IMR-90 (cell line): Measurements from ENCODE around the gene PIK3CB. TPM values are rescaled to one million over a fixed set of nuclear protein-coding genes. Genes with fewer than 3 reads are reported as not detected.

ENCODE experiments used
- ATAC-seq: fragments of 200-7000 bp; cut with Tn5 transposase; 2 replicates; pipeline ENCODE4 v1.9.1; 2020; ENCODE audit warnings: low read depth, mild to moderate bottlenecking, moderate library complexity
- BruUV-seq: library from RNA; stranded (reverse); fragments of 400-500 nt; replicated peaks from 2 replicates; lab custom pipeline; 2021; lab: Mats Ljungman, UMichigan
- CTCF ChIA-PET: fragments of 300-600 bp; formaldehyde crosslinking; extraction: SDS; loops from one replicate; lab custom pipeline; 2021; ENCODE audit warnings: antibody characterized with exemption; lab: Yijun Ruan, JAX
- POLR2A ChIA-PET: fragments of 300-600 bp; sonication (Branson Sonifier 250); formaldehyde crosslinking; loops from one replicate; lab custom pipeline; 2022; ENCODE audit warnings: antibody characterized with exemption; ENCODE audit not compliant: unreplicated experiment; lab: Charles Lee
- DNase-seq: peaks from one replicate; pipeline ENCODE4 v3.0.0; 2013
- H2AFZ ChIP-seq: replicated peaks from 2 replicates; pipeline ENCODE3; 2013; ENCODE audit warnings: low read length, mild to moderate bottlenecking; ENCODE audit not compliant: poor library complexity
- H2AK5ac ChIP-seq: 2 replicates; pipeline ENCODE4 v1.6.1; 2013; ENCODE audit warnings: low read depth, low read length, inconsistent platforms
- H2AK9ac ChIP-seq: replicated peaks from 2 replicates; pipeline ENCODE3; 2013; ENCODE audit warnings: mild to moderate bottlenecking, low read depth, low read length, moderate library complexity; ENCODE audit not compliant: poor library complexity
- H2BK120ac ChIP-seq: 2 replicates; pipeline ENCODE4 v1.6.1; 2013; ENCODE audit warnings: low read depth, low read length, inconsistent platforms
- H2BK15ac ChIP-seq: 3 replicates; pipeline ENCODE4 v1.6.1; 2013; ENCODE audit warnings: low read depth, low read length, inconsistent platforms
- H2BK20ac ChIP-seq: 2 replicates; pipeline ENCODE4 v1.6.1; 2013; ENCODE audit warnings: low read depth, mild to moderate bottlenecking, inconsistent platforms, low read length, moderate library complexity
- H2BK5ac ChIP-seq: 2 replicates; pipeline ENCODE4 v1.6.1; 2013; ENCODE audit warnings: mild to moderate bottlenecking, low read depth, low read length, inconsistent platforms; ENCODE audit not compliant: poor library complexity, severe bottlenecking
- H3K14ac ChIP-seq: replicated peaks from 2 replicates; pipeline ENCODE4 v1.6.1; 2013; ENCODE audit warnings: low read depth, low read length, inconsistent platforms
- H3K18ac ChIP-seq: 2 replicates; pipeline ENCODE4 v1.6.1; 2013; ENCODE audit warnings: low read depth, low read length, control low read depth
- H3K23ac ChIP-seq: 2 replicates; pipeline ENCODE4 v1.6.1; 2013; ENCODE audit warnings: low read depth, low read length, inconsistent platforms
- H3K27ac ChIP-seq: 2 replicates; pipeline ENCODE4 v1.5.1; 2013; ENCODE audit warnings: mild to moderate bottlenecking, control low read depth, low read length; ENCODE audit not compliant: insufficient read depth
- H3K27me3 ChIP-seq: 2 replicates; pipeline ENCODE4 v1.6.1; 2013; ENCODE audit warnings: low read length; ENCODE audit not compliant: control insufficient read depth, insufficient read depth
- H3K36me3 ChIP-seq: 2 replicates; pipeline ENCODE4 v1.6.1; 2013; ENCODE audit warnings: low read length, mixed read lengths; ENCODE audit not compliant: control insufficient read depth, insufficient read depth
- H3K4ac ChIP-seq: 2 replicates; pipeline ENCODE4 v1.6.1; 2013; ENCODE audit warnings: low read depth, low read length, inconsistent platforms
- H3K4me1 ChIP-seq: 2 replicates; pipeline ENCODE4 v1.6.1; 2013; ENCODE audit warnings: low read length, mixed read lengths; ENCODE audit not compliant: control insufficient read depth, insufficient read depth
- H3K4me2 ChIP-seq: 2 replicates; pipeline ENCODE4 v1.6.1; 2013; ENCODE audit warnings: low read depth, mild to moderate bottlenecking, control low read depth, low read length, moderate library complexity
- H3K4me3 ChIP-seq: 2 replicates; pipeline ENCODE4 v1.5.1; 2013; ENCODE audit warnings: low read depth, mild to moderate bottlenecking, control low read depth, low read length, moderate library complexity; ENCODE audit not compliant: insufficient read depth
- H3K56ac ChIP-seq: 2 replicates; pipeline ENCODE4 v1.6.1; 2013; ENCODE audit warnings: low read length, inconsistent platforms; ENCODE audit not compliant: insufficient read depth; ENCODE audit errors: extremely low read depth
- H3K79me1 ChIP-seq, 2 experiments: 2 replicates each; pipeline ENCODE4 v1.6.1; 2013; ENCODE audit warnings: low read length in 2 of 2, inconsistent platforms in 1 of 2, low read depth in 1 of 2
- H3K9ac ChIP-seq: 2 replicates; pipeline ENCODE4 v1.6.1; 2013; ENCODE audit warnings: low read depth, low read length, control low read depth
- H3K9me1 ChIP-seq: 2 replicates; pipeline ENCODE4 v1.6.1; 2013; ENCODE audit warnings: low read length, inconsistent platforms; ENCODE audit not compliant: insufficient read depth
- H3K9me3 ChIP-seq: 2 replicates; pipeline ENCODE4 v1.6.1; 2013; ENCODE audit warnings: low read length; ENCODE audit not compliant: control insufficient read depth, insufficient read depth
- H4K20me1 ChIP-seq: 2 replicates; pipeline ENCODE4 v1.6.1; 2013; ENCODE audit warnings: low read length, inconsistent platforms; ENCODE audit not compliant: insufficient read depth
- H4K5ac ChIP-seq: 2 replicates; pipeline ENCODE4 v1.6.1; 2013; ENCODE audit warnings: mild to moderate bottlenecking, low read depth, low read length, control low read depth
- H4K8ac ChIP-seq, 2 experiments: 2 replicates each; pipeline ENCODE4 v1.6.1; 2013; ENCODE audit warnings: low read depth in 2 of 2, low read length in 2 of 2, control low read depth in 1 of 2, inconsistent platforms in 1 of 2
- H4K91ac ChIP-seq: 2 replicates; pipeline ENCODE4 v1.6.1; 2013; ENCODE audit warnings: low read depth, low read length, inconsistent platforms; ENCODE audit not compliant: insufficient read depth
- BHLHE40 ChIP-seq: fragments of 150-350 bp; IDR thresholded peaks from 2 replicates; pipeline ENCODE4 v1.6.1; 2016; ENCODE audit warnings: mild to moderate bottlenecking, low read depth, low read length
- CEBPB ChIP-seq: IDR thresholded peaks from 2 replicates; pipeline ENCODE4 v1.6.1; 2012; ENCODE audit warnings: low read depth, low read length, improper control_type of control experiment
- CHD1 ChIP-seq: IDR thresholded peaks from 2 replicates; pipeline ENCODE4 v1.6.1; 2012; ENCODE audit warnings: low read depth, low read length, improper control_type of control experiment
- CTCF ChIP-seq: conservative IDR thresholded peaks from 2 replicates; pipeline ENCODE4 v1.5.1; 2012; ENCODE audit warnings: mild to moderate bottlenecking, low read depth, low read length, improper control_type of control experiment
- ELK1 ChIP-seq: fragments of 150-350 bp; IDR thresholded peaks from 2 replicates; pipeline ENCODE4 v1.6.1; 2016; ENCODE audit warnings: low read depth, mild to moderate bottlenecking, low read length, moderate library complexity, borderline replicate concordance
- FOS ChIP-seq: fragments of 150-350 bp; IDR thresholded peaks from 2 replicates; pipeline ENCODE4 v1.6.1; 2016; ENCODE audit warnings: low read depth, low read length
- MAFK ChIP-seq: IDR thresholded peaks from 2 replicates; pipeline ENCODE4 v1.6.1; 2012; ENCODE audit warnings: low read depth, low read length, improper control_type of control experiment
- MAZ ChIP-seq: IDR thresholded peaks from 2 replicates; pipeline ENCODE4 v1.6.1; 2012; ENCODE audit warnings: low read depth, mild to moderate bottlenecking, low read length, improper control_type of control experiment, moderate library complexity, borderline replicate concordance
- MXI1 ChIP-seq: IDR thresholded peaks from 2 replicates; pipeline ENCODE4 v1.6.1; 2012; ENCODE audit warnings: low read depth, mild to moderate bottlenecking, low read length, moderate library complexity, borderline replicate concordance
- NFE2L2 ChIP-seq: fragments of 150-350 bp; IDR thresholded peaks from 2 replicates; pipeline ENCODE4 v1.6.1; 2016; ENCODE audit warnings: low read depth, mild to moderate bottlenecking, low read length
- POLR2A ChIP-seq: IDR thresholded peaks from 2 replicates; pipeline ENCODE4 v1.6.1; 2012; ENCODE audit warnings: mild to moderate bottlenecking, low read depth, low read length
- RAD21 ChIP-seq: IDR thresholded peaks from 2 replicates; pipeline ENCODE4 v1.6.1; 2012; ENCODE audit warnings: low read length, improper control_type of control experiment
- RCOR1 ChIP-seq: IDR thresholded peaks from 2 replicates; pipeline ENCODE4 v1.6.1; 2012; ENCODE audit warnings: mild to moderate bottlenecking, low read length, improper control_type of control experiment; ENCODE audit not compliant: insufficient replicate concordance
- RFX5 ChIP-seq: IDR thresholded peaks from 2 replicates; pipeline ENCODE4 v1.8.0; 2012; ENCODE audit warnings: low read depth, mild to moderate bottlenecking, low read length, moderate library complexity
- USF2 ChIP-seq: fragments of 150-350 bp; IDR thresholded peaks from 2 replicates; pipeline ENCODE4 v1.6.1; 2017; ENCODE audit warnings: mild to moderate bottlenecking, antibody characterized with exemption, low read length, low read depth
- WGBS, 2 experiments: methylation state at CpG; one replicate each; pipeline versions ENCODE4 v1.1.5 to v1.1.7; 2013; ENCODE audit warnings: missing lambda C conversion rate in 2 of 2; ENCODE audit not compliant: insufficient read length in 1 of 2; ENCODE audit errors: extremely low coverage in 2 of 2; 5-methylcytosine and 5-hydroxymethylcytosine counted together
- dilution Hi-C: fragments of 300-500 bp; cut with HindIII; formaldehyde crosslinking; loops from one replicate; pipeline ENCODE4 v1.14.3; 2018; ENCODE audit warnings: low sequenced_read_pairs; ENCODE audit not compliant: unreplicated experiment
- in situ Hi-C: fragments of 300-500 bp; cut with MboI; formaldehyde crosslinking; loops from 3 replicates; pipeline ENCODE4 v1.14.3; 2019; ENCODE audit warnings: low sequenced_read_pairs, inconsistent platforms, mixed read lengths
- intact Hi-C: fragments of 100-400 bp; cut with micrococcal nuclease; formaldehyde crosslinking; loops from 2 replicates; pipeline ENCODE4 v1.10.0; 2022
- polyA plus RNA-seq, 3 experiments: library from polyadenylated mRNA; depleted of rRNA; stranded (reverse); fragments of >200 nt; gene quantifications; 2 replicates each; pipeline ENCODE4 v1.2.3, GENCODE V29; 2012; ENCODE audit warnings: low replicate concordance in 1 of 3
- total RNA-seq: library from RNA; depleted of rRNA; stranded (reverse); fragments of >200 nt; gene quantifications from 2 replicates; pipeline ENCODE4 v1.2.3, GENCODE V29; 2012

PIK3CB gene
- total and polyA plus RNA-seq, 2 of the 4 experiments (the other 2 are of a cell fraction), result 6.3 to 6.8 TPM

- Histone ChIP-seq H3K79me1 (no peaks in the 10 kb centered on the region), H3K27me3 (no peaks in the 10 kb centered on the region), H2BK15ac (no peak overlapping the region), H4K8ac (no peak overlapping the region), H2BK120ac (no peak overlapping the region), H3K36me3 (no peaks in the 10 kb centered on the region), H3K9me1 (no peaks in the 10 kb centered on the region), H2AK5ac (no peak overlapping the region), H4K5ac (no peak overlapping the region), H3K4ac (no peak overlapping the region), H3K18ac (no peak overlapping the region), H3K9ac (no peak overlapping the region), H2AFZ (no peak overlapping the region), H2BK20ac (no peak overlapping the region), H2AK9ac (no peak overlapping the region), H3K14ac (no peak overlapping the region), H3K4me1 (no peaks in the 10 kb centered on the region), H4K91ac (no peak overlapping the region), H4K20me1 (no peaks in the 10 kb centered on the region), H3K9me3 (peaks cover 9% of the 10 kb centered on the region), H2BK5ac (no peak overlapping the region), H3K56ac (no peak overlapping the region), H3K27ac (no peak overlapping the region), H3K4me2 (no peak overlapping the region), H3K23ac (no peak overlapping the region), H3K4me3 (no peak overlapping the region)
- in situ Hi-C loops, result no loop called here
- no TSS peak for BruUV-seq
- dilution Hi-C loops, result no loop called here
- ChIA-PET POLR2A (no interaction called here), CTCF (no interaction called here)
- no peak for DNase-seq
- TF ChIP-seq FOS, result no peak
- TF ChIP-seq CTCF, result no peak
- TF ChIP-seq MAZ, result no peak
- no peak for TF ChIP-seq MXI1
- no peak for TF ChIP-seq MAFK
- TF ChIP-seq NFE2L2, result no peak
- TF ChIP-seq RFX5, result no peak
- no peak for TF ChIP-seq RAD21
- no peak for TF ChIP-seq POLR2A
- TF ChIP-seq RCOR1, result no peak
- TF ChIP-seq CHD1, result no peak
- TF ChIP-seq USF2, result no peak
- TF ChIP-seq ELK1, result no peak
- no peak for TF ChIP-seq CEBPB
- TF ChIP-seq BHLHE40, result no peak
- WGBS, 2 experiments, result no CpG with 5 or more reads among the region's 4 CpGs
- no peak for ATAC-seq
- intact Hi-C loops, result no loop called here
Observed at GRCh38 chr3:138640537-138640936, 194.2 kb downstream of the PIK3CB start.
